Body of pancreas (tissue), 4 donors: ENCODE results near the gene CCDC83. TPM values are rescaled to one million over a fixed set of nuclear protein-coding genes. Genes with fewer than 3 reads are reported as not detected.
"Not testable (repeated sequence)": the region's sequence is repeated elsewhere in the genome, so short reads cannot be mapped to it uniquely, and the experiment has no call there.

Experiments
- ATAC-seq: fragments of 150-250 bp; one replicate; pipeline ENCODE4 v1.9.1; 2016
- DNase-seq, 4 donors: peaks; one replicate each; pipeline ENCODE4 v3.0.0-alpha.2; 2019
- H3K27ac ChIP-seq, 4 donors: fragments of 200-600 bp; sonication (generic); 1 replicate in 3 of 4; 2 replicates in 1 of 4; pipeline versions ENCODE4 v1.5.1 to v1.6.1; 2016 to 2019; ENCODE audit warnings: mild to moderate bottlenecking in 1 of 4, mixed read lengths in 1 of 4, moderate library complexity in 1 of 4
- H3K27me3 ChIP-seq, 2 donors: fragments of 200-600 bp; sonication (generic); one replicate each; pipeline ENCODE4 v1.6.0; 2016; ENCODE audit warnings: mild to moderate bottlenecking in 1 of 2
- H3K36me3 ChIP-seq, 2 donors: fragments of 200-600 bp; sonication (generic); replicated peaks in 1 of 2; 2 replicates each; pipeline ENCODE4 v1.5.1; 2016; ENCODE audit warnings: low read depth in 2 of 2; ENCODE audit not compliant: insufficient read depth in 1 of 2
- H3K4me1 ChIP-seq: fragments of 200-600 bp; sonication (generic); one replicate; pipeline ENCODE4 v1.6.0; 2016
- H3K4me3 ChIP-seq, 2 donors: fragments of 200-600 bp; sonication (generic); 1 replicate in 1 of 2; 2 replicates in 1 of 2; pipeline ENCODE4 v1.5.1; 2016 to 2019
- H3K9me3 ChIP-seq, 3 donors: fragments of 200-600 bp; sonication (generic); 1 replicate in 2 of 3; 2 replicates in 1 of 3; pipeline ENCODE4 v1.5.1; 2016
- CTCF ChIP-seq, 7 experiments: fragments of 450-650 bp in 4 of 7; fragments of 200-600 bp in 3 of 7; sonication (generic) in 3 of 7; IDR thresholded peaks; one replicate each; pipeline ENCODE4 v1.5.1; 2016 to 2019; ENCODE audit warnings: antibody characterized with exemption in 7 of 7
- POLR2A ChIP-seq, 3 donors: fragments of 450-650 bp; IDR thresholded peaks; one replicate each; pipeline ENCODE4 v1.6.1; 2016; ENCODE audit warnings: antibody characterized with exemption in 3 of 3, mild to moderate bottlenecking in 2 of 3
- WGBS, 2 donors: methylation state at CpG; one replicate each; pipeline ENCODE4 v1.1.5; 2017; 5-methylcytosine and 5-hydroxymethylcytosine counted together
- intact Hi-C: fragments of 100-400 bp; cut with DNase I; formaldehyde crosslinking; loops from one replicate; pipeline ENCODE4 v1.15.1; 2023
- total RNA-seq, 2 donors: library from RNA; depleted of rRNA; stranded (reverse); fragments of >200 nt; gene quantifications; one replicate each; pipeline ENCODE4 v1.1.0, GENCODE V29; 2016

CCDC83 gene
- total RNA-seq, 2 donors from 2014 or later, result not detected

GRCh38 chr11:85914425-85914824, 59.2 kb downstream of the CCDC83 start:
- no peak for DNase-seq
- ATAC-seq, result no peak
- no peak for TF ChIP-seq CTCF (IDR thresholded peaks at IDR 0.05)
- TF ChIP-seq POLR2A (IDR thresholded peaks at IDR 0.05), result no peak

GRCh38 chr11:85918910-85919794, 64.0 kb downstream of the CCDC83 start:
- 55 to 67% methylated on average over 4 of the region's 4 CpGs for WGBS, 2 donors
- Histone ChIP-seq H3K9me3 (no peaks in the 10 kb centered on the region), H3K4me1 (no peaks in the 10 kb centered on the region), H3K27ac (no peak overlapping the region), H3K27me3 (no peaks in the 10 kb centered on the region), H3K4me3 (no peak overlapping the region), H3K36me3 (no peaks in the 10 kb centered on the region)
- intact Hi-C loops, result no loop called here
- no peak for TF ChIP-seq CTCF (IDR thresholded peaks at IDR 0.05)
- TF ChIP-seq POLR2A (IDR thresholded peaks at IDR 0.05), result no peak
- DNase-seq (no peak), ATAC-seq (no peak)

More at GRCh38 chr11:85914425-85914824, 59.2 kb downstream of the CCDC83 start:
- Histone ChIP-seq H3K27ac (no peak overlapping the region), H3K4me3 (no peak overlapping the region), H3K4me1 (no peaks in the 10 kb centered on the region), H3K36me3 (no peaks in the 10 kb centered on the region), H3K27me3 (no peaks in the 10 kb centered on the region), H3K9me3 (no peaks in the 10 kb centered on the region)
- 75 to 77% methylated on average over 6 of the region's 6 CpGs for WGBS, 2 donors
- intact Hi-C loops, result no loop called here

- H3K27me3 ChIP-seq, result no peaks in the 10 kb centered on the region
- intact Hi-C loops, result no loop called here
- no peaks in the 10 kb centered on the region for H3K36me3 ChIP-seq
- H3K4me3 ChIP-seq, result no peak overlapping the region
- 93 to 100% methylated on average over 1 of the region's 1 CpG for WGBS, 2 donors
- no peaks in the 10 kb centered on the region for H3K4me1 ChIP-seq
- DNase-seq (no peak), ATAC-seq (no peak)
- no peaks in the 10 kb centered on the region for H3K9me3 ChIP-seq
- TF ChIP-seq POLR2A (IDR thresholded peaks at IDR 0.05) (no peak), CTCF (IDR thresholded peaks at IDR 0.05) (no peak)
- H3K27ac ChIP-seq, result no peak overlapping the region
Observed at GRCh38 chr11:85922367-85922766, 67.2 kb downstream of the CCDC83 start.

GRCh38 chr11:85923455-85923854, 68.3 kb downstream of the CCDC83 start:
- intact Hi-C loops, result no loop called here
- Histone ChIP-seq H3K4me1 (no peaks in the 10 kb centered on the region), H3K9me3 (no peaks in the 10 kb centered on the region), H3K27ac (no peak overlapping the region), H3K36me3 (no peaks in the 10 kb centered on the region), H3K4me3 (no peak overlapping the region), H3K27me3 (no peaks in the 10 kb centered on the region)
- no peak for ATAC-seq
- 50 to 69% methylated on average over 1 of the region's 1 CpG for WGBS, 2 donors
- DNase-seq, result no peak
- no peak for TF ChIP-seq POLR2A (IDR thresholded peaks at IDR 0.05)
- TF ChIP-seq CTCF (IDR thresholded peaks at IDR 0.05), result no peak

GRCh38 chr11:85926653-85927214, 71.6 kb downstream of the CCDC83 start:
- H3K36me3 ChIP-seq, H3K4me1 ChIP-seq, ATAC-seq, H3K27me3 ChIP-seq, DNase-seq, H3K27ac ChIP-seq, H3K9me3 ChIP-seq, intact Hi-C loops, H3K4me3 ChIP-seq: not testable (repeated sequence)
- WGBS, 2 donors, result 52 to 60% methylated on average over 2 of the region's 2 CpGs
